Endothelial cell of umbilical vein (primary cell): ENCODE results near the gene PCGF5. TPM values are rescaled to one million over a fixed set of nuclear protein-coding genes. Genes with fewer than 3 reads are reported as not detected.
"Not testable (repeated sequence)": the region's sequence is repeated elsewhere in the genome, so short reads cannot be mapped to it uniquely, and the experiment has no call there.

Source experiments
- BruUV-seq: library from RNA; stranded (reverse); fragments of 400-500 nt; replicated peaks from 2 replicates; lab custom pipeline; 2021; lab: Mats Ljungman, UMichigan
- CTCF ChIA-PET: fragments of 300-600, 350-600 bp; sonication (Branson Sonifier 250); formaldehyde crosslinking; loops from one replicate; lab custom pipeline; 2021; ENCODE audit warnings: antibody characterized with exemption, inconsistent platforms; lab: Charles Lee
- POLR2A ChIA-PET: fragments of 300-600, 350-600 bp; sonication (Branson Sonifier 250); formaldehyde crosslinking; loops from one replicate; lab custom pipeline; 2021; ENCODE audit warnings: antibody characterized with exemption, inconsistent platforms; lab: Charles Lee
- DNase-seq: peaks from one replicate; pipeline ENCODE4 v3.0.0-alpha.2; 2011; ENCODE audit warnings: low read depth, low spot score
- FAIRE-seq: peaks from 2 replicates; lab custom pipeline; 2011; peaks lifted over from hg19 to GRCh38; lab: Jason Lieb, UNC
- H2AFZ ChIP-seq: 2 replicates; pipeline ENCODE4 v1.6.0; 2012; ENCODE audit warnings: low read depth, low read length, control low read depth, inconsistent platforms
- H3K27ac ChIP-seq: 2 replicates; pipeline ENCODE4 v1.5.1; 2011; ENCODE audit warnings: low read depth, mild to moderate bottlenecking, control low read depth, low read length, moderate library complexity; ENCODE audit not compliant: insufficient read depth
- H3K27me3 ChIP-seq, 2 experiments: 2 replicates each; pipeline versions ENCODE4 v1.6.0 to v1.6.1; 2011; ENCODE audit warnings: low read length in 2 of 2, mixed read lengths in 1 of 2; ENCODE audit not compliant: control insufficient read depth in 2 of 2, insufficient read depth in 2 of 2
- H3K36me3 ChIP-seq, 2 experiments: 2 replicates in 1 of 2; 3 replicates in 1 of 2; pipeline ENCODE4 v1.5.1; 2011; ENCODE audit warnings: low read length in 2 of 2, mild to moderate bottlenecking in 1 of 2, moderate library complexity in 1 of 2; ENCODE audit not compliant: control insufficient read depth in 2 of 2, insufficient read depth in 2 of 2; ENCODE audit errors: extremely low read depth in 1 of 2
- H3K4me1 ChIP-seq: 3 replicates; pipeline ENCODE4 v1.5.1; 2011; ENCODE audit warnings: mild to moderate bottlenecking, low read length; ENCODE audit not compliant: control insufficient read depth, insufficient read depth; ENCODE audit errors: extremely low read depth
- H3K4me2 ChIP-seq: 2 replicates; pipeline ENCODE4 v1.6.1; 2011; ENCODE audit warnings: low read length, control low read depth, mixed read lengths; ENCODE audit not compliant: insufficient read depth
- H3K4me3 ChIP-seq, 3 experiments: fragments of 200-600 bp in 1 of 3; sonication (generic), shearing (Covaris generic) in 1 of 3; replicated peaks in 1 of 3; 2 replicates each; pipeline ENCODE4 v1.5.1; 2011 to 2016; ENCODE audit warnings: control low read depth in 3 of 3, low read length in 3 of 3, mild to moderate bottlenecking in 2 of 3, inconsistent platforms in 1 of 3, low read depth in 1 of 3, moderate library complexity in 1 of 3; ENCODE audit not compliant: insufficient read depth in 1 of 3
- H3K79me2 ChIP-seq: 2 replicates; pipeline ENCODE4 v1.6.0; 2012; ENCODE audit warnings: low read length, inconsistent platforms; ENCODE audit not compliant: control insufficient read depth, insufficient read depth
- H3K9ac ChIP-seq: replicated peaks from 2 replicates; pipeline ENCODE3; 2011; ENCODE audit warnings: low read length, control low read depth; ENCODE audit not compliant: insufficient read depth; ENCODE audit errors: extremely low read depth
- H3K9me1 ChIP-seq: replicated peaks from 3 replicates; pipeline ENCODE4 v1.6.0; 2011; ENCODE audit warnings: mild to moderate bottlenecking, low read length; ENCODE audit not compliant: control insufficient read depth, insufficient read depth; ENCODE audit errors: extremely low read depth
- H3K9me3 ChIP-seq: replicated peaks from 2 replicates; pipeline ENCODE4 v1.5.1; 2012; ENCODE audit warnings: low read length, inconsistent platforms; ENCODE audit not compliant: control insufficient read depth, insufficient read depth
- H4K20me1 ChIP-seq: replicated peaks from 2 replicates; pipeline ENCODE3; 2011; ENCODE audit warnings: mild to moderate bottlenecking, low read length; ENCODE audit not compliant: control insufficient read depth, insufficient read depth; ENCODE audit errors: extremely low read depth
- EZH2 ChIP-seq: IDR thresholded peaks from 2 replicates; pipeline ENCODE4 v1.6.1; 2012; ENCODE audit warnings: borderline replicate concordance, low read depth, mild to moderate bottlenecking, moderate library complexity, low read length, inconsistent platforms; ENCODE audit not compliant: severe bottlenecking
- FOS ChIP-seq: IDR thresholded peaks from 2 replicates; pipeline ENCODE4 v1.6.1; 2011; ENCODE audit warnings: mild to moderate bottlenecking, low read length, moderate library complexity, borderline replicate concordance; ENCODE audit not compliant: insufficient read depth
- GATA2 ChIP-seq: IDR thresholded peaks from 2 replicates; pipeline ENCODE4 v1.7.0; 2011; ENCODE audit warnings: low read depth, mild to moderate bottlenecking, moderate library complexity, mixed read lengths, low read length; ENCODE audit not compliant: insufficient read length, insufficient read depth
- JUN ChIP-seq: IDR thresholded peaks from 2 replicates; pipeline ENCODE4 v1.6.1; 2011; ENCODE audit warnings: borderline replicate concordance, low read depth; ENCODE audit not compliant: insufficient read length, insufficient read depth
- MYC ChIP-seq: IDR thresholded peaks from one replicate; pipeline ENCODE4 v1.6.1; 2011; ENCODE audit warnings: mild to moderate bottlenecking, low read depth, low read length
- POLR2A ChIP-seq: IDR thresholded peaks from 2 replicates; pipeline ENCODE4 v1.6.1; 2012; ENCODE audit warnings: low read depth, mild to moderate bottlenecking, control low read depth, low read length
- POLR2AphosphoS5 ChIP-seq: IDR thresholded peaks from 2 replicates; pipeline ENCODE4 v1.6.1; 2012; ENCODE audit warnings: low read depth, mild to moderate bottlenecking, control low read depth, low read length, moderate library complexity; ENCODE audit not compliant: insufficient read depth
- dilution Hi-C: fragments of 300-500 bp; cut with MboI; formaldehyde crosslinking; loops from one replicate; pipeline ENCODE4 v1.15.0; 2019; ENCODE audit warnings: low sequenced_read_pairs; ENCODE audit not compliant: extremely low pct_ligation_motif_present
- intact Hi-C: fragments of 100-400 bp; cut with micrococcal nuclease; formaldehyde crosslinking; loops from one replicate; pipeline ENCODE4 v1.10.0; 2022
- polyA plus RNA-seq, 4 experiments: library from polyadenylated mRNA; depleted of rRNA in 3 of 4; stranded (reverse) in 3 of 4; unstranded in 1 of 4; fragments of >200 nt; gene quantifications; 2 replicates each; pipeline versions ENCODE4 v1.2.1 to v1.2.3, GENCODE V29; 2011 to 2012; ENCODE audit warnings: missing spikeins in 1 of 4
- total RNA-seq: library from RNA; stranded (reverse); gene quantifications from 2 replicates; pipeline ENCODE4 v1.2.3, GENCODE V29; 2021
- TF ChIP-seq, protein P1 (sequence below), 2 donors: IDR thresholded peaks; 1 replicate in 1 of 2; 2 replicates in 1 of 2; pipeline ENCODE4 v1.5.1; 2011; ENCODE audit warnings: low read length in 2 of 2, mild to moderate bottlenecking in 2 of 2, moderate library complexity in 2 of 2, control low read depth in 1 of 2, inconsistent platforms in 1 of 2, low read depth in 1 of 2; ENCODE audit not compliant: insufficient read depth in 1 of 2; ENCODE audit errors: extremely low read depth in 1 of 2
- TF ChIP-seq, protein P2 (sequence below): IDR thresholded peaks from 2 replicates; pipeline ENCODE4 v1.6.1; 2011; ENCODE audit not compliant: insufficient read depth, insufficient read length

Gene PCGF5
- total and polyA plus RNA-seq, 2 donors (not counting 3 experiments of a cell fraction or from before 2014, with no cell fraction given), result 25.0 to 29.8 TPM

DNA sequence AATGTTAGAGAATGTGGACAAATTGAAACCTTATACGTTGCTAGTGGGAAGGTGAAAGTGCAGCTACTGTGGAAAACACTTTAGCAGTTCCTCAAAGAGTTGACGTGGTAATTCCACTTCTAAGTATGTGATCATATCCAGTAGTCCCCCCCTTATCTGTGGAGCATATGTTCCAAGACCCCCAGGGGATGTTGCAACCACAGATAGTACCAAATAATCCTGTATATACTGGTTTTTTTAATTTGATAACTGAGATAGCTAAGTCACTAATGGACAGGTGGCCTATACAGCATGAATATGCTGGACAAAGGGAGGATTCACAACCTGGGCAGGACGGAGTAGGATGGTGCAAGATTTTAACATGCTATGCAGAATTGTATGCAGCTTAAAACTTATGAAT is 36.8 kb downstream of the PCGF5 start:
- Histone ChIP-seq H3K9ac (no peak overlapping the region), H3K27ac (no peak overlapping the region), H2AFZ (no peak overlapping the region), H3K4me1 (peaks cover 11% of the 10 kb centered on the region), H3K36me3 (peaks cover 2 to 4% of the 10 kb centered on the region in 2 experiments), H4K20me1 (no peaks in the 10 kb centered on the region), H3K27me3 (no peaks in the 10 kb centered on the region), H3K4me2 (no peak overlapping the region), H3K79me2 (no peaks in the 10 kb centered on the region), H3K9me1 (no peaks in the 10 kb centered on the region), H3K9me3 (no peaks in the 10 kb centered on the region), H3K4me3 (no peak overlapping the region)
- TF ChIP-seq POLR2A (no peak), JUN (no peak), EZH2 (no peak), FOS (no peak), POLR2AphosphoS5 (no peak), GATA2 (no peak), MYC (no peak)
- TF ChIP-seq, protein P1, sequence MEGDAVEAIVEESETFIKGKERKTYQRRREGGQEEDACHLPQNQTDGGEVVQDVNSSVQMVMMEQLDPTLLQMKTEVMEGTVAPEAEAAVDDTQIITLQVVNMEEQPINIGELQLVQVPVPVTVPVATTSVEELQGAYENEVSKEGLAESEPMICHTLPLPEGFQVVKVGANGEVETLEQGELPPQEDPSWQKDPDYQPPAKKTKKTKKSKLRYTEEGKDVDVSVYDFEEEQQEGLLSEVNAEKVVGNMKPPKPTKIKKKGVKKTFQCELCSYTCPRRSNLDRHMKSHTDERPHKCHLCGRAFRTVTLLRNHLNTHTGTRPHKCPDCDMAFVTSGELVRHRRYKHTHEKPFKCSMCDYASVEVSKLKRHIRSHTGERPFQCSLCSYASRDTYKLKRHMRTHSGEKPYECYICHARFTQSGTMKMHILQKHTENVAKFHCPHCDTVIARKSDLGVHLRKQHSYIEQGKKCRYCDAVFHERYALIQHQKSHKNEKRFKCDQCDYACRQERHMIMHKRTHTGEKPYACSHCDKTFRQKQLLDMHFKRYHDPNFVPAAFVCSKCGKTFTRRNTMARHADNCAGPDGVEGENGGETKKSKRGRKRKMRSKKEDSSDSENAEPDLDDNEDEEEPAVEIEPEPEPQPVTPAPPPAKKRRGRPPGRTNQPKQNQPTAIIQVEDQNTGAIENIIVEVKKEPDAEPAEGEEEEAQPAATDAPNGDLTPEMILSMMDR (IDR thresholded peaks at IDR 0.05; ENCODE audit: extremely low read depth in 1 of 2, insufficient read depth in 1 of 2, low read depth in 1 of 2, low read length in 2 of 2), result no peak
- TF ChIP-seq, protein P2, sequence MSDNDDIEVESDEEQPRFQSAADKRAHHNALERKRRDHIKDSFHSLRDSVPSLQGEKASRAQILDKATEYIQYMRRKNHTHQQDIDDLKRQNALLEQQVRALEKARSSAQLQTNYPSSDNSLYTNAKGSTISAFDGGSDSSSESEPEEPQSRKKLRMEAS, result no peak
- FAIRE-seq (no peak), DNase-seq (no peak)
- no TSS peak for BruUV-seq
- intact Hi-C loops, result no loop called here
- CTCF ChIA-PET, result interaction anchor here (1.5 to 1.6 kb wide), 2 partner anchors 9 to 39 kb away, joined by 3 to 4 read pairs; no protein-coding TSS in a partner anchor
- POLR2A ChIA-PET, result no interaction called here
- dilution Hi-C loops, result loop anchor here (25.0 kb wide), 1 partner anchor 370 kb away; no protein-coding TSS in a partner anchor

DNA sequence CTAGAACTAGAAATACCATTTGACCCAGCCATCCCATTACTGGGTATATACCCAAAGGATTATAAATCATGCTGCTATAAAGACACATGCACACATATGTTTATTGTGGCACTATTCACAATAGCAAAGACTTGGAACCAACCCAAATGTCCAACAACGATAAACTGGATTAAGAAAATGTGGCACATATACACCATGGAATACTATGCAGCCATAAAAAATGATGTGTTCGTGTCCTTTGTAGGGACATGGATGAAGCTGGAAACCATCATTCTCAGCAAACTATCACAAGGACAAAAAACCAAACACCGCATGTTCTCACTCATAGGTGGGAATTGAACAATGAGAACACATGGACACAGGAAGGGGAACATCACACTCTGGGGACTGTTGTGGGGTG is 40.0 kb downstream of the PCGF5 start:
- POLR2A ChIA-PET, H3K9ac ChIP-seq, FAIRE-seq, H3K27me3 ChIP-seq, H3K79me2 ChIP-seq, H3K9me1 ChIP-seq, H3K36me3 ChIP-seq, H3K9me3 ChIP-seq, H4K20me1 ChIP-seq, H3K4me2 ChIP-seq, H3K4me3 ChIP-seq, H3K27ac ChIP-seq, intact Hi-C loops, DNase-seq, BruUV-seq, H2AFZ ChIP-seq: not testable (repeated sequence)
- H3K4me1 ChIP-seq, result peaks cover 11% of the 10 kb centered on the region
- CTCF ChIA-PET, result interaction anchor here (0.6 to 1.3 kb wide), 2 partner anchors 10 to 87 kb away, joined by 3 to 4 read pairs; no protein-coding TSS in a partner anchor
- dilution Hi-C loops, result loop anchor here (25.0 kb wide), 1 partner anchor 373 kb away; no protein-coding TSS in a partner anchor
